ENCODE measurements around the gene MPV17.
"Not testable (repeated sequence)": the region's sequence is repeated elsewhere in the genome, so short reads cannot be mapped to it uniquely, and the experiment has no call there.

The MPV17 gene

DNA sequence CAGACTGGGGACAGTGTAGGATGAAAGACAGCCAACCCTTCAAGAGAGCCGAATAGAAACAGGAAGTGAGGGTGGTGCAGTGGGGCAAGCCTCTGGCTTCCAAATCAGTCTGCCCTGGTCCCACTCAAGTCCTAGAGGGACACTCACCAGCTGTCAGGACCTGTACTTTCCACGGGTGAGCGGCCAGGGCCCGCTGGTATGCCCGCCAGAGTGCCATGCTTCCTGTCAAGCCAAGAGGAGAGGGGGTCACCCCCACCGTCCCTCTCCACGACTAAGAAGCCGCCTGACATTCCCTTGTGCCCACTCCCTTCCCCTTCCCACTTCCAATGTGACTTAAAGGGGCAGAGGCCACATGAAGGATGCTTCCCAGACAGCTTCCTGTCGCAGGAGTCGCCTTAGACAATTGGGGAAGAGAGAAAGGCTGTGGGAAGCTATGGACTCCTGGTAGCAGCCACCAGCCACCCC lies 564 bp downstream of the MPV17 start:
- DNase-seq = peak in 3 of 14 donors; percentile 29 to 44 (median 36)

GRCh38 chr2:27320958-27321543 lies 1.8 kb downstream of the MPV17 start:
- peak in 5 of 14 donors; percentile 0 to 79 (median 7) for DNase-seq

- not testable (repeated sequence) for DNase-seq
These were observed 3.1 kb downstream of the MPV17 start for GRCh38 chr2:27319839-27320238.

GRCh38 chr2:27316655-27317412 lies 6.1 kb downstream of the MPV17 start:
- peak in 8 of 14 donors; percentile 5 to 59 (median 9) for DNase-seq

DNA sequence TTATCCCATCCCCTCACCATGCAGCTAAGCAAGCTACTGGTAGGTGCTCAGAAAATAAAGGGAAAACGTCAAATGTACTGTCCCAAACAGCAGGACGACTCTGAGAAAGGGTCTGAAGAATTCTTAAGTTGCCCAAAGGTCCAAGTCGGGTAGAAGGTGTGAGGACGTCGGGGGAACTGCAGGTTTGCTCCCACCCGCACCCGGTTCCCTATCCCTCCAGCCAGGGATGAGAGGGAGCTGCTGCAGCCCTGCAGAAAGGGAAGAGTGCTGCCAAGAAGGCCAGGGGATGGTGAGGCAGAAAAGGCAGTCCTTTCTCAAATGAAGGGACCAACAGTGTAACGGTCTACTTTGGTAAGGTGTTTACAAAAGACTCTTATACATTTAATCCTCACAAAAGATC lies 7.8 kb downstream of the MPV17 start:
- DNase-seq = no peak

DNA sequence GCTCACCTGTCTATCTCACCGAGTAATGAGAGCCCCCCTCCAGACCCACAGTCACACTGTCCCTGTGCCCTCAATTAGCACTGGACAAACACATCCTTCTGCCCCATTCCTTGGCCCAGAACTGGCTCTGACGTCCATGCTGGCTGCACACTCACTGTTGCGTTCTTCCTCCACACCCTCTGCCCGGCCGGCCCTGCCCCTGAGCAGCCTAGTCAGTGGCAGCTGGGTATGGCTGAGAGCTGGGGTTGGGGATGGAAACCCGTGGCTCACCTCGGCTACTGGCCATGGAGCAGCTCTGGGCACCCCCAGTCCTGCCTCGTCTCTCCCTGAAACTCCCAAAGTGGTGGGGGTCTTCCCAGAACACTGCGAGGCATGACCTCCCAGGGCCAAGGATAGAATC lies 8.2 kb downstream of the MPV17 start:
- DNase-seq = no peak

GRCh38 chr2:27313882-27314645 lies 8.8 kb downstream of the MPV17 start:
- no peak for DNase-seq

DNA sequence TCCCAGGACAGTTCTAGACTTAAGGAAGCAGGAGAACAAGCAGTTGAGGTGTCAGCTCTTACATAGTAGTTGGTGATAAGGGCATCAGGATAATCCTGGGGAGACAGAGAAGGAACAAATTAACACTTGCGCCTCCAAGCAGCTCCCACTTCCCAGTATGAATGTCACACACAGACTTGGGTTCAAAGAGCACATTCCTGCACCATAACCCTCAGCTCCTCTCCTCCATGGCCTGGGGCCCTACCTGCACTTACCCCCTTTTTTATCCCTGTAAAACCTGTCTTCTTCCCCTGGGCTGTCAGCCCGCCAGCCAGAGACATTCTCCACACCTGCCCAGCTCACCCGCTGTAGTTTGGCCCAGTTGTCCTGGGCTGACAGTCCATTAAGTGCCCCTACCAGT lies 10.7 kb downstream of the MPV17 start:
- no peak for DNase-seq

DNA sequence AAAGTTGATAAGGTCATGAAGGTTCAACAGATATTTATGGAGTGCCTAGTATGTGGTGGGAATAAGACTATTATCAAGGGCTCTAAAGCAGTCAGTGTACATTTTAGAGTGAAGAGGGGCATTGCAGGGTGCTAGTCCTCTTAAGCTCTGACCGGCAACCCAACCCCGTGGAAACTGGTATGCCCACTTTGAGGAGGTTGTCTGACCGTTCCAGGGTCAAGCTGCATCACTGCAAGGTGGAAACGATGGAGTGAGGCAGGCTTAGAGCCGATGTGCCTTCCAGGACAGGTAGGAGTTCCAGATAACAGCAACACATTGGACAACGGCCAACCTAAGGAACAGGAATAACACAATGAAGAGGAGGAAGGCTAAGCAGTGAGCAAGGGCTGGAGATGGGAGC lies 13.2 kb downstream of the MPV17 start:
- no peak for DNase-seq

DNA sequence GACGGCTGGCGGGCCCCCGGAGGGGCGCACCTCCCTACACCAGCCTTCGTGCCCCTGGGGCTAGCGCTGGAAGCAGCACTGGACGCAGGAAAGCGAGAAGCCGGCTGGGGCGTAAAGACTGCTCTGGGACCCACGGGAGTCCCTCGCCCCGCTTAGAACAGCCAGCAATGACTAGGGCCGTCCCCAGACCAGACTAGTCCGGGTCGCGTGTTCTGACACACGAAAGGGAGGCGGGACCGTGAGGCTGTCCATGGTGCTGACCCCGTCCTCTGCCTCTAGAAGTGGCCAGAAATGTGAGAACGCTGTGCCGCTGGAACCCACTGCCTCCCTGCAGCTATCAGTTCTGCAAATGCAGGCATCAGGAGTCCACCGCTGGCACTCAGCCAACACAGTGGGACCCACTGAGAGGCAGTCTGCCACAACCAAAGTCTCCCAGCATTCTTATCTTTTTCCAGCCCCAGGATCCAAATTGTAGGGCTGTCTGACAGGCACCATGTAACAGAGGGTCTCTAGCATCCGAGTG lies 14.5 kb downstream of the MPV17 start, which contains the start of gene UCN:
TSS of gene UCN (minus strand) at position 87 of the 523 bp plus-strand sequence. CDS start 550 bp downstream, outside the sequence.
- DNase-seq = no peak

GRCh38 chr2:27307545-27308358 lies 15.1 kb downstream of the MPV17 start:
- DNase-seq = no peak

DNA sequence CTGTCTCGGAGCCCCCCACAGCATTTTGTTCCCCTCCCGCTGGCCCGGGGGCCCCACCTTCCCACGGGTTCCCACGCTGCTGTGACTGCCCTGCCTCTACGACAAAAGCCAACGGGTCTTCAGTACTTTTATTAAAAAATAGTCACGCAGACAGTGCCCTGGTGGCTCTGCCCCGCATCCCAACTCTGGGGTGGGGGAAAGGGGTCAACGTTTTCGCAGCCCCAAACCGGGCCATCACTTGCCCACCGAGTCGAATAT lies 15.7 kb downstream of the MPV17 start:
- DNase-seq = no peak

DNA sequence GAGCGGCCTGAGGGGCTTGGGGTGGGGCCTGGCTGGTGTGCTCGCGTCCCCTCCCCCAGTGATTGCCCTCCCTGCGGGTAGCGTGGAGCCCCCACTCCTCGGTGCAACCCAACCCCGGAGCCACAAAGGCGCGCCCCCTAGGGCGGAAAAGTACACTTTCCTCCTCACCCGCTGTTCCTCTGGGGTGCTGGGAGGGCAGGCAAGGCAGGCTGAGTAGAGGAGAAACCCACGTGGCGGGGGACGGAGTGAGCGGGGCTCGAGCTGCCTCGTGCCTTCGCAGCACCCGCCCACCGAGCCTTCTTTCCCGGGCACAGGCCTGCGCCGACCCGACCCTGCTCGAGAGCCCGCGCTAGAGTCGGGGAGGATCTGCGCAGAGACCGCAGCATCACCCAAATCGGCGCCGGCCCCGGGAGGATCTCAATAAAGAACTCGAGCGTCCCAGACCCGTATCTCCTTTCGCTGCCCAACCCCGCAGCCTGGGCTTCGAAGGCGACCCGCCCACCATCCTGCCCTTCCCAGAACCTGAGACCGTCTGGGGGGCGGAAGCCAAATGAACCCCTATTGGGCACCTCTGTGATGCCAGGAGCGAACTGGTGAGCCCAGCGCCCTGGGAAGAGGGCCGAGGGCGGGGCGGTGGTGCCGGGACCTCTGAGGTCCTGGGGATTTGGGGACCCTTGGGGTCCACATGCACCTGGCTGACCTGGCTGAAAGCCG lies 16.2 kb downstream of the MPV17 start:
- no peak for DNase-seq

- no peak for DNase-seq
These were observed 16.8 kb downstream of the MPV17 start for GRCh38 chr2:27306136-27306535.

DNA sequence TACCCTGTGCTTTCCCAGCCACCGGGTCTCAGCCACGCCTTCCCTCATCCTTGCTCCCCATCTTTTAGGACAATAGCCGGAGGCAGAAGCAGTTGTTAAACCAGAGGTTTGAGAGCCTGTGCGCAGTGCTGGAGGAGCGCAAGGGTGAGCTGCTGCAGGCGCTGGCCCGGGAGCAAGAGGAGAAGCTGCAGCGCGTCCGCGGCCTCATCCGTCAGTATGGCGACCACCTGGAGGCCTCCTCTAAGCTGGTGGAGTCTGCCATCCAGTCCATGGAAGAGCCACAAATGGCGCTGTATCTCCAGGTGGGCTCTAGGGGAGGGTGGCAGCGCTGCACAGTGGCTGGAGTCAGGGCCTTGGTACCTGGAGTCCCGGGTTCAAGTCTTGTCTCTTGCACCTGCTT lies 17.4 kb downstream of the MPV17 start:
- DNase-seq = no peak

DNA sequence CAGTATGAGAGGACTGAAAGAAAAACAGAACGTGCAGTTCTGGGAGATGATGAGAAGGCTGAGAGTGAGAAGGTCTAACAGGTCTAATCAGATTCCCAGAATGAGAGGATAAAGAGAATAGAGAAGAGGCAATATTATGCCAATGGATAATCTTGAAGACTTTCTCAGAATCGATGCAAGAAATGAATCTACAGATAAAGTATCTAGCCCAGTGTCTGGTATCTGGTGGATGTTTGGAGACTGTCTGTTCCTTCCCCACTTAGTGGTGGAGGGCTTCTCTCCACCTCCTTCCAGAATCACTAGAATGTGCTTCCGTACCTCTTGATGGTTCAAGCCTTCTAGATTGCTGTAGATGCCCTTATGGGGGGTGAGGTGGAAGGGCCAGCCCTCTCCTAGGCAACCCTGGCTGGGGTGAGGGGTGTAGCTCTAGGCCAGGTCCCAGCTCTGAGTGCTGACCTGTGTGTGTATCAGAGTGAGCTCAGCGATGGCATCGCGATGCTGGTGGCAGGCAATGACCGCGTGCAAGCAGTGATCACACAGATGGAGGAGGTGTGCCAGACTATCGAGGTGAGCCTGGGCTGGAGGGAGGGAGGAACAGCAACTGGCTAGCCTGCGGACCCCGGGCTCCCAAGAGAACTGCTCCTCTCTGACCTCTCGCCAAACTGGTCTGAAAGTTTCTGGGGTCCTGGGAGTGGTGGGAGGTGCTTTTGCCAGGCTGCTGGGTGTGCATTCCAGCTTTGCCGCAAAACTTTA lies 18.2 kb downstream of the MPV17 start:
- DNase-seq = no peak

DNA sequence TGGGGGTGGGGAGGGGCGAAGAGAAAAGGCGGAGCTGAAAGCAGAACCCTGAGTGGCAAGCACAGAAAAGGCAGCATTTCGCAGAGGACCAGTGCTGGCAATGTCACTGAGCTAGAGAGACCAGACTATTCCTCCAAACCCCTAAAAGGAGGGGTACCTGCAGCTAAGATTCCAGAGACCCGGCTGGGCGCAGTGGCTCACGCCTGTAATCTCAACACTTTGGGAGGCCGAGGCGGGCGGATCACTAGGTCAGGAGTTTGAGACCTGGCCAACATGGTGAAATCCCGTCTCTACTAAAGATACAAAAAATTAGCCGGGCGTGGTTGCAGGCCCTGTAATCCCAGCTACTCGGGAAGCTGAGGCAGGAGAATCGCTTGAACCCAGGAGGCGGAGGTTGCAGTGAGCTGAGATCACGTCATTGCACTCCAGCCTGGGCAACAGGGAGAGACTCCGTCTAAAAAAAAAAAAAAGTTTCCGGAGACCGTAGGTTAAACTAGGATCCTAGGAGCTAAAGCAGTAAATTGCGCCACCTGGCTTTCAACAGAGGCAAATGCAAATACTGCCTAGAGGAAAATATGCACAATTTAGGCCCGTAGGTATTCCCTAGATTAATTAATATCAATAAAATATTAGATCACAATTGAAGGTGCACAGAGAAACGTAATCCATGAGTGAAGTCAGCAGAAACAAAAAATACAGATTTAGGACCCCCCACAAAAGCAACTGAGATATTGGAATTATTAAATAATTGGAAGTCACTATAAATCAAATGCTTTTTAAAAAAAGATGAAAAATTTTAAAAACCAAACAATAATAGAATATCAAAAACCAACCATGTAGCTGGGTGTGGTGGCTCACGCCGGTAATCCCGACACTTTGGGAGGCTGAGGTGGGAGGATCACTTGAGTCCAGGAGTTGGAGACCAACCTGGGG lies 19.5 kb downstream of the MPV17 start:
- DNase-seq = peak in 2 of 14 donors; percentile 4 to 11

DNA sequence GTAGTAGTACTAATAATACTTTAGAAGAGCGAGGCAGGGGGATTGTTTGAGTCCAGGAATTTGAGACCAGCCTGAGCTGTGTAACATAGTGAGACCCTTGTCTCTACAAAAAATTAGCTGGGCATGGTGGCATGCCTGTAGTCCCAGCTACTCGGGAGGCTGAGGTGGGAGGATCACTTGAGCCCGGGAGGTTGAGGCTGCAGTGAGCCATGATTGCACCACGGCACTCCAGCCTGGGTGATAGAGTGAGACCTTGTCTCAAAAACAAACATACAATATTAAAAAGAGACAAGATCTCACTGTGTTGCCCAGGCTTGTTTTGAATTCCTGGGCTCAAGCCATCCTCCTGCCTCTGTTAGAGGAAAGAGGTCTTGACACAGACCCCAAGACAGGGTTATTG lies 22.3 kb downstream of the MPV17 start:
- not testable (repeated sequence) for DNase-seq

DNA sequence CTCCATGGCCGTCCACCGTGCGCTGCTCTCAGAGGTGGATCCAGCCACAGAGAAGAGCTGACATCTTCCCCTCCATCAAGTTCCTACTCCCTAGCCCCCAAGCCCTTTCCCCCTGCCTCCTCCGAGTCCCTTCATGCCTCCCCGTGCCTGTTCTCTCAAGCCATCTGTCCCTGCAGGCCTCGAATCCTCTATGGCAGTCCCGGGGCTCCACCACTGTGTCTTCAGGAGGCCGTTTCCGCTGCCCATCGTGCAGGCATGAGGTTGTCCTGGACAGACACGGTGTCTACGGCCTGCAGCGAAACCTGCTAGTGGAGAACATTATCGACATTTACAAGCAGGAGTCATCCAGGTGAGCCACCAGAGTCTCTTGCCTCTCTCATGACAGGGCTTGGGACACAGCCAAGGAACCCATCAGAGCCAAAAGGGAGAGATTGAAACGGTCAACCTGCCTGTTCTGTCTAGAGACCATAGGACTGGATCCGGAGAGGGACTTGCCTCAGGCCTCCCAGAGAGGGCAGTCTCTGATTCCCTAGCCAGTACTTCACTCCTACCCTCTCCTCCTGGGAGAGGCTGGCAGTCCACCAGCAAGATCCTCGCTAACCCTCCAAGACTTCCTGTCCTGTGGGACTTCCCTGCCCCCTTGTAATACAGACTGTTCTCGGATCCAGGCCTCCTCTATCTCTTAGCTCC lies 24.4 kb downstream of the MPV17 start:
- no peak for DNase-seq

All from C1 segment of cervical spinal cord (tissue), 14 donors.